Spinal cord (tissue), 10 donors: ENCODE measurements around the gene ZFYVE19. TPM values are rescaled to one million over a fixed set of nuclear protein-coding genes. Genes with fewer than 3 reads are reported as not detected.

Experiments
- DNase-seq, 6 donors: peaks; one replicate each; pipeline versions ENCODE4 v3.0.0 to v3.0.0-alpha.2; 2013 to 2015; ENCODE audit warnings: low spot score in 6 of 6, low read depth in 4 of 6
- H3K27ac ChIP-seq: one replicate; pipeline ENCODE4 v1.5.1; 2013; ENCODE audit warnings: low read depth, low read length, control low read depth
- H3K27me3 ChIP-seq: one replicate; pipeline ENCODE4 v1.6.1; 2013; ENCODE audit warnings: low read length; ENCODE audit not compliant: control insufficient read depth, insufficient read depth
- H3K36me3 ChIP-seq: one replicate; pipeline ENCODE4 v1.6.1; 2013; ENCODE audit warnings: low read length; ENCODE audit not compliant: control insufficient read depth, insufficient read depth
- H3K4me1 ChIP-seq: one replicate; pipeline ENCODE4 v1.6.1; 2013; ENCODE audit warnings: low read length; ENCODE audit not compliant: control insufficient read depth, insufficient read depth
- H3K4me3 ChIP-seq: one replicate; pipeline ENCODE4 v1.5.1; 2013; ENCODE audit warnings: low read depth, low read length, control low read depth
- H3K9me3 ChIP-seq: one replicate; pipeline ENCODE4 v1.6.1; 2013; ENCODE audit warnings: low read length; ENCODE audit not compliant: control insufficient read depth, insufficient read depth
- WGBS: methylation state at CpG from one replicate; pipeline ENCODE4 v1.1.5; 2013; ENCODE audit warnings: missing lambda C conversion rate; ENCODE audit not compliant: insufficient coverage; 5-methylcytosine and 5-hydroxymethylcytosine counted together
- polyA plus RNA-seq, 2 donors: library from polyadenylated mRNA; unstranded; fragments of 120-200 nt; gene quantifications; one replicate each; pipeline ENCODE4 v1.2.1, GENCODE V29; 2013; ENCODE audit not compliant: insufficient read length in 2 of 2
- total RNA-seq, 2 donors: library from RNA; depleted of rRNA in 1 of 2; stranded (reverse); fragments of 120-200 nt in 1 of 2; fragments of >200 nt in 1 of 2; gene quantifications; one replicate each; pipeline versions ENCODE4 v1.2.3 to v1.2.4, GENCODE V29; 2013 to 2014
- donor health status: healthy.

Gene ZFYVE19
- total and polyA plus RNA-seq, 4 donors, result 25.2 to 43.2 (median 32.3) TPM

- peak within 1 kb of the TSS; percentile 26 for H3K4me3 ChIP-seq
- whole genome bisulfite sequencing, result under 1% methylated on average over 89 of the region's 89 CpGs
- no peak for DNase-seq
- no peak within 1 kb of the TSS for H3K27ac ChIP-seq
- no peaks in the 10 kb centered on the region for H3K9me3 ChIP-seq
- peaks cover 49% of the 10 kb centered on the region for H3K27me3 ChIP-seq
- H3K4me1 ChIP-seq, result peaks cover 16% of the 10 kb centered on the region
- H3K36me3 ChIP-seq, result no peaks in the 10 kb centered on the region
Observed at GRCh38 chr15:40843885-40844695, 37.2 kb downstream of the ZFYVE19 start, which contains the start of gene SPINT1. SPINT1 (plus strand) TSS chr15:40844048; CDS start chr15:40844555, 507 bp downstream.

GRCh38 chr15:40844696-40845030 is 37.8 kb downstream of the ZFYVE19 start:
- no peaks in the 10 kb centered on the region for H3K36me3 ChIP-seq
- peaks cover 16% of the 10 kb centered on the region for H3K4me1 ChIP-seq
- peaks cover 49% of the 10 kb centered on the region for H3K27me3 ChIP-seq
- no peaks in the 10 kb centered on the region for H3K9me3 ChIP-seq
- WGBS, result under 1% methylated on average over 24 of the region's 28 CpGs
- H3K27ac ChIP-seq, result no peak overlapping the region
- H3K4me3 ChIP-seq, result peak overlapping the region; percentile 26
- peak in 2 of 6 donors; percentile 13 to 28 for DNase-seq

DNA sequence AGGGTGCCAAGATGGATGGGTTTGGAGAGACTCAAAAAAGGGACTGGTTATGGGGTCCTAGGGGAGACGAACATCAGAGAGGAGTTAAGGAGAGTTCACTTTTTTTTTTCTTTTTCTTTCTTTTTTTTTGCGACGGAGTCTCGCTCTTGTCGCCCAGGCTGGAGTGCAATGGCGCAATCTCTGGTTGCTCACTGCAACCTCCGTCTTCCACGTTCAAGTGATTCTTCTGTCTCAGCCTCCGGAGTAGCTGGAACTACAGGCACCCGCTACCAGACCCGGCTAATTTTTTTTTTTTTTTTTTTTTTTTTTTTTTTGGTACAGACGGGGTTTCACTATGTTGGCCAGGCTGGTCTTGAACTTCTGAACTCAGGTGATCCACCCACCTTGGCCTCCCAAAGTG is 38.1 kb downstream of the ZFYVE19 start:
- Histone ChIP-seq H3K36me3 (no peaks in the 10 kb centered on the region), H3K4me3 (peak overlapping the region; percentile 26), H3K4me1 (peaks cover 16% of the 10 kb centered on the region), H3K27ac (no peak overlapping the region), H3K27me3 (peaks cover 49% of the 10 kb centered on the region), H3K9me3 (no peaks in the 10 kb centered on the region)
- WGBS, result 72% methylated on average over 5 of the region's 12 CpGs
- no peak for DNase-seq

DNA sequence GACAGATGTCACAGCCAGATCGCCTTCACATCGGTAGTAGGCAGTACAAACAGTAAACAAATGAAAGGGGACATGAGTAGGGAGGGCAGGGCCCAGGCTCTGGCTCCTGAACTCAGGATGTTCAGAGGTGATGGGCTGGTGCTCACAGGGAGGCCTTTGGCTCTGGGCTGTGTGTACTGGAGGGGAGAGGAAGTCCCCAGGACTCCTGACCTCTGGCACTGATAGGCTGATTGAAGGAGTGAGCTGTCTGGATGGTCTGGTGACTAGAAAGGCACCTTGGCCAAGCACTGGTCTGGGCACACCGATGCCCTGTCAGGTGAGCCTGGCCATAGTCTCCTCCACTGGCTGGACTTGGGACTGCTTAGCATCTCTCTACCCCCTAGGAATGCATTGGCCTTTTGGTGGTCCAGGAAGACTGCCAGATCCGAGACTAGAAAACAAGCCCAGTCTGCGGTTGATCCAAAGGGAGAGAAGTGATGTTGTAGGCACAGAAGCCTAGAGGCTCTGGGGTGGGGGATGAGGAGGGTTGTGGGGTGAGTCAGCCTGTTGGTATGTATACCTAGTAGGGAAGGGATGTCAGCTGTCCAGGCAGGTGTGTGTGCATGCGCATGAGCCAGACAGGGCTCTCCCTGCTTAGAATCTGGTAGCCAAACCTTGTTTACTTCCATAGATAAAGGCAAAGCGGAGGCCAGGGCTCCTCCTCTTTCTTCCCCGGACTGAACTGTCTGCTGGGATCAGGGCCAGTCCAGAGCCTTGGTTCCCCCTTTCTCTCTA is 38.8 kb downstream of the ZFYVE19 start:
- H3K4me3 ChIP-seq, result no peak overlapping the region
- no peak overlapping the region for H3K27ac ChIP-seq
- no peak for DNase-seq
- H3K4me1 ChIP-seq, result peaks cover 16% of the 10 kb centered on the region
- H3K27me3 ChIP-seq, result peaks cover 49% of the 10 kb centered on the region
- 72% methylated on average over 7 of the region's 8 CpGs for WGBS
- no peaks in the 10 kb centered on the region for H3K36me3 ChIP-seq
- H3K9me3 ChIP-seq, result no peaks in the 10 kb centered on the region

- Histone ChIP-seq H3K27me3 (peaks cover 49% of the 10 kb centered on the region), H3K27ac (no peak overlapping the region)
- DNase-seq, result no peak
Observed at GRCh38 chr15:40846841-40847222, 39.9 kb downstream of the ZFYVE19 start.

GRCh38 chr15:40847223-40847961 is 40.5 kb downstream of the ZFYVE19 start:
- Histone ChIP-seq H3K36me3 (no peaks in the 10 kb centered on the region), H3K27ac (no peak overlapping the region), H3K4me1 (peaks cover 16% of the 10 kb centered on the region), H3K4me3 (no peak overlapping the region), H3K9me3 (no peaks in the 10 kb centered on the region), H3K27me3 (peaks cover 46% of the 10 kb centered on the region)
- 61% methylated on average over 4 of the region's 7 CpGs for WGBS
- DNase-seq, result no peak

More at GRCh38 chr15:40846841-40847222, 39.9 kb downstream of the ZFYVE19 start:
- no peaks in the 10 kb centered on the region for H3K36me3 ChIP-seq
- H3K9me3 ChIP-seq, result no peaks in the 10 kb centered on the region
- no peak overlapping the region for H3K4me3 ChIP-seq
- peaks cover 16% of the 10 kb centered on the region for H3K4me1 ChIP-seq

GRCh38 chr15:40850576-40851112 is 43.8 kb downstream of the ZFYVE19 start:
- no peak overlapping the region for H3K27ac ChIP-seq
- DNase-seq, result no peak
- no peaks in the 10 kb centered on the region for H3K4me1 ChIP-seq
- H3K36me3 ChIP-seq, result peaks cover 6% of the 10 kb centered on the region
- WGBS, result 81% methylated on average over 6 of the region's 8 CpGs
- H3K4me3 ChIP-seq, result no peak overlapping the region
- H3K9me3 ChIP-seq, result no peaks in the 10 kb centered on the region
- H3K27me3 ChIP-seq, result peaks cover 18% of the 10 kb centered on the region

DNA sequence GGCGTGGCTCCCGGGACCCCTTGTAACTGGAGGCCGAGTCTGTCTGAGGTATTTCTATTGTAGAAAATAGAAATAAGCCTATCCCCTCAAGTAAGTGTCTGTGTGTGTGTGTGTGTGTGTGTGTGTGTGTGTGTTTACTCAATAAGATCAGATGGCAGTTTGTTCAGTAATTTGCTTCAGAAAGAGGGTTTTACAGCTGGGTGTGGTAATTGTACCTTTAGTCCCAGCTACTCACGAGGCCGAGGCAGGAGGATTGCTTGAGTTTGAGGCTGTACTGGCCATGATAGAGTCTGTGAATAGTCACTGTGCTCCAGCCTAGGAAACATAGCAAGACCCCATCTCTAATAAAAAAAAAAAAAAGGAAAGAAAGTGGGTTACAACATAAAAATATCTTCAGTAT is 45.6 kb downstream of the ZFYVE19 start:
- H3K27me3 ChIP-seq, result peaks cover 3% of the 10 kb centered on the region
- no peaks in the 10 kb centered on the region for H3K9me3 ChIP-seq
- WGBS, result no CpG with 5 or more reads among the region's 5 CpGs
- no peak for DNase-seq
- peaks cover 2% of the 10 kb centered on the region for H3K4me1 ChIP-seq
- no peak overlapping the region for H3K27ac ChIP-seq
- no peak overlapping the region for H3K4me3 ChIP-seq
- H3K36me3 ChIP-seq, result peaks cover 6% of the 10 kb centered on the region

- Histone ChIP-seq H3K27ac (no peak overlapping the region), H3K4me1 (peaks cover 6% of the 10 kb centered on the region), H3K9me3 (no peaks in the 10 kb centered on the region), H3K4me3 (no peak overlapping the region), H3K27me3 (no peaks in the 10 kb centered on the region), H3K36me3 (peaks cover 6% of the 10 kb centered on the region)
- whole genome bisulfite sequencing, result 93% methylated on average over 14 of the region's 16 CpGs
- no peak for DNase-seq
Observed at GRCh38 chr15:40853241-40853890, 46.5 kb downstream of the ZFYVE19 start.
